Brain microvascular endothelial cell (primary cell): ENCODE measurements around the gene PHLDB2.

Experiments used
- DNase-seq: peaks from one replicate; pipeline ENCODE4 v3.0.0-alpha.2; 2020
- H3K27ac ChIP-seq: fragments of 250-450 bp; sonication (Bioruptor Pico); 2 replicates; pipeline ENCODE4 v1.5.1; 2020; ENCODE audit warnings: mild to moderate bottlenecking, moderate library complexity
- H3K27me3 ChIP-seq: fragments of 250-450 bp; sonication (Bioruptor Pico); replicated peaks from 2 replicates; pipeline ENCODE4 v1.5.1; 2020; ENCODE audit warnings: mild to moderate bottlenecking
- H3K36me3 ChIP-seq: fragments of 250-450 bp; sonication (Bioruptor Pico); replicated peaks from 2 replicates; pipeline ENCODE4 v1.5.1; 2020; ENCODE audit warnings: mild to moderate bottlenecking
- H3K4me3 ChIP-seq: 2 replicates; pipeline ENCODE4 v1.5.1; 2011; ENCODE audit warnings: low read depth, mild to moderate bottlenecking, control low read depth, low read length, moderate library complexity
- in situ Hi-C: cut with HindIII; loops from 2 replicates; pipeline ENCODE4 v1.10.0; 2017; ENCODE audit warnings: low sequenced_read_pairs, low pct_ligation_motif_present
- TF ChIP-seq, protein P1 (sequence below): IDR thresholded peaks from 2 replicates; pipeline ENCODE4 v1.5.1; 2011; ENCODE audit warnings: low read depth, mild to moderate bottlenecking, moderate library complexity, low read length, control low read depth, inconsistent platforms; ENCODE audit errors: missing control alignments

PHLDB2 gene

DNA sequence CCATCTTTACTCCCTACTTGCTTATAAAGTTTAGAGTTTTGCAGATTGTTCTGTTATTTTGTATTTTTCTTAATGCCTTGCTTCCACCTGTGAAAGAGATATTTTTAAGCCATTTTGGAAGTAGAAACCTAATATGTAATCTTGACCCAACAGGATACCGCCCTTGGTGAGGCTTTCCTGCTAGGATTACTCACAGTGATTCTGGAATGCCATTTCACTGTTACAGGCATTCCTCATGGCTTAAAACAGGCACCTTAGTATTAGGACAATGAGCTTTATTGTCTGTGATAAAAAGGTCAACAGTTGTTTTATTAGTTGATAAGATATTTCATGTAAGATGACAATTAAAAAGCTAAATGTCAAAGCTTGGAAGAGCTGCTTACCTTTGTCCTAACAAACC, 58.2 kb downstream of the PHLDB2 start:
- H3K27ac ChIP-seq, result no peak overlapping the region
- TF ChIP-seq, protein P1, sequence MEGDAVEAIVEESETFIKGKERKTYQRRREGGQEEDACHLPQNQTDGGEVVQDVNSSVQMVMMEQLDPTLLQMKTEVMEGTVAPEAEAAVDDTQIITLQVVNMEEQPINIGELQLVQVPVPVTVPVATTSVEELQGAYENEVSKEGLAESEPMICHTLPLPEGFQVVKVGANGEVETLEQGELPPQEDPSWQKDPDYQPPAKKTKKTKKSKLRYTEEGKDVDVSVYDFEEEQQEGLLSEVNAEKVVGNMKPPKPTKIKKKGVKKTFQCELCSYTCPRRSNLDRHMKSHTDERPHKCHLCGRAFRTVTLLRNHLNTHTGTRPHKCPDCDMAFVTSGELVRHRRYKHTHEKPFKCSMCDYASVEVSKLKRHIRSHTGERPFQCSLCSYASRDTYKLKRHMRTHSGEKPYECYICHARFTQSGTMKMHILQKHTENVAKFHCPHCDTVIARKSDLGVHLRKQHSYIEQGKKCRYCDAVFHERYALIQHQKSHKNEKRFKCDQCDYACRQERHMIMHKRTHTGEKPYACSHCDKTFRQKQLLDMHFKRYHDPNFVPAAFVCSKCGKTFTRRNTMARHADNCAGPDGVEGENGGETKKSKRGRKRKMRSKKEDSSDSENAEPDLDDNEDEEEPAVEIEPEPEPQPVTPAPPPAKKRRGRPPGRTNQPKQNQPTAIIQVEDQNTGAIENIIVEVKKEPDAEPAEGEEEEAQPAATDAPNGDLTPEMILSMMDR, result no peak
- peaks cover 46% of the 10 kb centered on the region for H3K36me3 ChIP-seq
- DNase-seq, result peak; percentile 40
- in situ Hi-C loops, result no loop called here
- no peak overlapping the region for H3K4me3 ChIP-seq
- no peaks in the 10 kb centered on the region for H3K27me3 ChIP-seq

DNA sequence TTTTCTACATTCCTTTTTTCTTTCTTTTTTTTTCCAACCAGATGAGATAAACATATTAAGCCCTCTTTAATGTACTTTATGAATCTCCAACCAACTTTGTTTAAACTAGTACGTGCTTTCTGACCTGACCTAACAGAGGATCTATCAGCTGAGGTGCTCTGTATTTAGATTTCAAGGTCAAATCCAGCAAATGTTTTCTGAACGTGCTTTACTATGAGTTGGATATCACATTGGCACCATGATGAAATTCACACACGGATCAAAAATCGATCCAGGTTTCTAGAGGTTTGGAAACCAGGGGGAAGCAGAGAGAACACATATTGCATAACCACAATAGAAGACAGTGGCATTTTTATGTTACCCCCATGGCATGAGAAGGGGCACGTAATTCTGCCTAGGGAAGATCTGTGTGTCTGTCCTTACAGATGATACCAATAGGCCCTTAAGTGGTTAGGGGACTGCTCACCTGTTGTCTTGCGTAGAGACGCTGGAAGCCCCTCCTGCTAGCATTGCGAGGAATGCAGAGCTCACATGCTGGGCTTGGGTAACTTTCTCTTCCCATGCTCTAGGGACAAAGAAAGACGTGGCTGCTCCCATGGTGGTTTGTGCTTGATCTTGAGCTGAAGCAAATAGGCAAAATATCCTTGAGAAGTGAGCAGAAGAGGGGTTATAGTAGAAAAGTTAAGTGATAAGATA, 60.5 kb downstream of the PHLDB2 start:
- in situ Hi-C loops, result no loop called here
- no peak overlapping the region for H3K27ac ChIP-seq
- H3K27me3 ChIP-seq, result no peaks in the 10 kb centered on the region
- no peak for DNase-seq
- TF ChIP-seq, protein P1, result no peak
- peaks cover 58% of the 10 kb centered on the region for H3K36me3 ChIP-seq
- no peak overlapping the region for H3K4me3 ChIP-seq

DNA sequence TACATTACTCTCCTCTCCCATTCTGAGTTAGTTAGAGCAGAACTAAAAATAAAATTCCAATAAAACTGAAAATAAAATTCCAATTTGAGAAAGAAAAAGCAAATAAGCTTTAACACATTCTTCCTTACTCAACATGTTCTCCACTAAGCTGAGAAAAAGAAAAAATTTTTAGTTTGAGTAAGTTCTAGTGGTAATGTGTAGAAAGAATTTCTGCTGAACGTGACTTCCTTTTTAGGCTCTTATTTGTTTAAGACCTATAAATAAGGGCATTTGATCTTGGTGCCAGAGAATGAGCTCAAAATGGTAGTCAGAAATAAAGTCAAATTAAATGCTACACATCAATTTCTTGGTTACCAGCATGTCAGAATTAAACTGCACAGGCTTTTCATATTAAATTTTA, 62.1 kb downstream of the PHLDB2 start:
- no peak overlapping the region for H3K27ac ChIP-seq
- H3K27me3 ChIP-seq, result no peaks in the 10 kb centered on the region
- no peak overlapping the region for H3K4me3 ChIP-seq
- TF ChIP-seq, protein P1, result no peak
- in situ Hi-C loops, result no loop called here
- no peak for DNase-seq
- peaks cover 58% of the 10 kb centered on the region for H3K36me3 ChIP-seq

- no peaks in the 10 kb centered on the region for H3K27me3 ChIP-seq
- TF ChIP-seq, protein P1, result no peak
- no peak for DNase-seq
- no peak overlapping the region for H3K27ac ChIP-seq
- H3K4me3 ChIP-seq, result no peak overlapping the region
- in situ Hi-C loops, result no loop called here
- peaks cover 59% of the 10 kb centered on the region for H3K36me3 ChIP-seq
Measured at GRCh38 chr3:111923095-111923771, 64.2 kb downstream of the PHLDB2 start.

GRCh38 chr3:111923806-111924205, 64.7 kb downstream of the PHLDB2 start:
- no peaks in the 10 kb centered on the region for H3K27me3 ChIP-seq
- H3K27ac ChIP-seq, result no peak overlapping the region
- in situ Hi-C loops, result no loop called here
- TF ChIP-seq, protein P1, result no peak
- no peak overlapping the region for H3K4me3 ChIP-seq
- no peak for DNase-seq
- peaks cover 53% of the 10 kb centered on the region for H3K36me3 ChIP-seq
